GM23338 (cell line): ENCODE results near the gene CFAP97. TPM values are rescaled to one million over a fixed set of nuclear protein-coding genes. Genes with fewer than 3 reads are reported as not detected.

Experiments
- ATAC-seq: fragments of 200-7000 bp; cut with Tn5 transposase; 3 replicates; pipeline ENCODE4 v1.9.1; 2020
- DNase-seq: peaks from one replicate; pipeline ENCODE4 v3.0.0-alpha.2; 2015; ENCODE audit warnings: low spot score
- H2AFZ ChIP-seq: fragments of 200-600 bp; sonication (generic); 2 replicates; pipeline ENCODE4 v1.8.0; 2016; ENCODE audit warnings: antibody characterized with exemption, mild to moderate bottlenecking, moderate library complexity
- H3F3A ChIP-seq: fragments of 200-600 bp; sonication (generic); replicated peaks from 2 replicates; pipeline ENCODE4 v1.8.0; 2017; ENCODE audit warnings: antibody characterized with exemption, mixed run types, low read depth
- H3K27ac ChIP-seq: fragments of 200-600 bp; sonication (generic); 2 replicates; pipeline ENCODE4 v1.6.1; 2016; ENCODE audit warnings: low read depth
- H3K27me3 ChIP-seq: fragments of 200-600 bp; sonication (generic); 2 replicates; pipeline ENCODE4 v1.8.0; 2016; ENCODE audit warnings: mild to moderate bottlenecking, mixed run types, moderate library complexity; ENCODE audit not compliant: insufficient read depth
- H3K36me3 ChIP-seq: fragments of 200-600 bp; sonication (generic); 2 replicates; pipeline ENCODE4 v1.8.0; 2016; ENCODE audit warnings: mild to moderate bottlenecking; ENCODE audit not compliant: insufficient read depth
- H3K4me1 ChIP-seq: fragments of 200-600 bp; sonication (generic); 2 replicates; pipeline ENCODE4 v1.8.0; 2016; ENCODE audit warnings: mild to moderate bottlenecking, moderate library complexity; ENCODE audit not compliant: insufficient read depth
- H3K4me2 ChIP-seq: fragments of 200-600 bp; sonication (generic); 2 replicates; pipeline ENCODE4 v1.7.1; 2017; ENCODE audit warnings: mixed run types
- H3K4me3 ChIP-seq: fragments of 200-600 bp; sonication (generic); 2 replicates; pipeline ENCODE4 v1.6.1; 2016; ENCODE audit warnings: mixed run types
- H3K79me2 ChIP-seq: fragments of 200-600 bp; sonication (generic); replicated peaks from 2 replicates; pipeline ENCODE4 v1.8.0; 2017; ENCODE audit warnings: mild to moderate bottlenecking; ENCODE audit not compliant: insufficient read depth
- H3K9me2 ChIP-seq: fragments of 200-600 bp; sonication (generic); 2 replicates; pipeline ENCODE4 v1.8.0; 2017; ENCODE audit not compliant: insufficient read depth
- H4K20me1 ChIP-seq: fragments of 200-600 bp; sonication (generic); replicated peaks from 2 replicates; pipeline ENCODE4 v1.8.0; 2017; ENCODE audit warnings: mild to moderate bottlenecking; ENCODE audit not compliant: insufficient read depth
- H3K27ac Mint-ChIP-seq: 2 replicates; pipeline ENCODE4 v1.8.0; 2020; ENCODE audit warnings: inconsistent platforms, mild to moderate bottlenecking, moderate library complexity, mixed read lengths
- H3K27me3 Mint-ChIP-seq: 3 replicates; pipeline ENCODE4 v1.8.0; 2022; ENCODE audit warnings: low read depth, mild to moderate bottlenecking, moderate library complexity, mixed read lengths, inconsistent platforms; ENCODE audit not compliant: insufficient read depth, poor library complexity
- H3K36me3 Mint-ChIP-seq: 3 replicates; pipeline ENCODE4 v1.8.0; 2021; ENCODE audit warnings: low read depth, mild to moderate bottlenecking, inconsistent platforms, moderate library complexity, mixed read lengths
- H3K4me1 Mint-ChIP-seq: 3 replicates; pipeline ENCODE4 v1.8.0; 2020; ENCODE audit warnings: mild to moderate bottlenecking, inconsistent platforms, mixed read lengths
- H3K4me3 Mint-ChIP-seq: 3 replicates; pipeline ENCODE4 v1.8.0; 2021; ENCODE audit warnings: moderate library complexity, mild to moderate bottlenecking, inconsistent platforms, mixed read lengths
- H3K9me3 Mint-ChIP-seq: 3 replicates; pipeline ENCODE4 v1.8.0; 2020; ENCODE audit warnings: moderate library complexity, mild to moderate bottlenecking, inconsistent platforms, mixed read lengths
- CREB1 ChIP-seq: fragments of 250-450 bp; sonication (Bioruptor Pico); IDR thresholded peaks from 2 replicates; pipeline ENCODE4 v1.5.0; 2020; ENCODE audit warnings: low read depth, mild to moderate bottlenecking, moderate library complexity
- EZH2 ChIP-seq: fragments of 200-600 bp; sonication (generic); IDR thresholded peaks from one replicate; pipeline ENCODE4 v1.8.0; 2017; ENCODE audit warnings: antibody characterized with exemption, mild to moderate bottlenecking, low read depth; ENCODE audit not compliant: unreplicated experiment
- EZH2phosphoT487 ChIP-seq: fragments of 200-600 bp; sonication (generic); IDR thresholded peaks from one replicate; pipeline ENCODE4 v1.8.1; 2018; ENCODE audit warnings: antibody characterized with exemption; ENCODE audit not compliant: unreplicated experiment
- JUNB ChIP-seq: IDR thresholded peaks from one replicate; pipeline ENCODE4 v1.6.1; 2016; ENCODE audit warnings: antibody characterized with exemption; ENCODE audit not compliant: unreplicated experiment
- NANOG ChIP-seq: IDR thresholded peaks from 2 replicates; pipeline ENCODE4 v1.6.1; 2016; ENCODE audit warnings: antibody characterized with exemption, borderline replicate concordance
- POLR2AphosphoS5 ChIP-seq: IDR thresholded peaks from 2 replicates; pipeline ENCODE4 v1.6.1; 2016; ENCODE audit warnings: antibody characterized with exemption, low read depth
- STAT1 ChIP-seq: IDR thresholded peaks from one replicate; pipeline ENCODE4 v1.6.1; 2016; ENCODE audit warnings: antibody characterized with exemption; ENCODE audit not compliant: unreplicated experiment
- ZNF114 ChIP-seq: fragments of 250-450 bp; sonication (Bioruptor Pico); IDR thresholded peaks from 2 replicates; pipeline ENCODE4 v1.5.0; 2020; ENCODE audit warnings: mild to moderate bottlenecking, moderate library complexity
- ZNF331 ChIP-seq: fragments of 250-450 bp; sonication (Bioruptor Pico); IDR thresholded peaks from 2 replicates; pipeline ENCODE4 v1.5.0; 2020; ENCODE audit warnings: low read depth, mild to moderate bottlenecking, moderate library complexity
- polyA plus RNA-seq: library from polyadenylated mRNA; unstranded; fragments of >200 nt; fragmentation: Nextera tagmentation; extraction: Ambion mirVana; gene quantifications from 2 replicates; pipeline ENCODE4 v1.2.1, GENCODE V29; 2016
- total RNA-seq: library from RNA; depleted of rRNA; stranded (reverse); fragments of >200 nt; shearing (Covaris generic); gene quantifications from 2 replicates; pipeline ENCODE4 v1.2.3, GENCODE V29; 2014
- TF ChIP-seq, protein P1 (sequence below): fragments of 250-450 bp; sonication (Bioruptor Pico); IDR thresholded peaks from 2 replicates; pipeline ENCODE4 v1.5.0; 2020; ENCODE audit warnings: mild to moderate bottlenecking, moderate library complexity
- TF ChIP-seq, protein P2 (sequence below): IDR thresholded peaks from 2 replicates; pipeline ENCODE4 v1.6.1; 2016; ENCODE audit warnings: antibody characterized with exemption
- TF ChIP-seq, protein P3 (sequence below), 2 experiments: fragments of 200-600 bp in 1 of 2; sonication (generic) in 1 of 2; conservative IDR thresholded peaks; 2 replicates each; pipeline versions ENCODE4 v1.5.1 to v1.6.1; 2016 to 2017; ENCODE audit warnings: antibody characterized with exemption in 2 of 2, low read depth in 2 of 2, mild to moderate bottlenecking in 2 of 2, moderate library complexity in 1 of 2
- TF ChIP-seq, protein P4 (sequence below): IDR thresholded peaks from one replicate; pipeline ENCODE4 v1.6.1; 2018; ENCODE audit warnings: antibody characterized with exemption; ENCODE audit not compliant: unreplicated experiment

Gene CFAP97
- total and polyA plus RNA-seq, 2 experiments from 2014 or later = 37.7 to 73.3 TPM

DNA sequence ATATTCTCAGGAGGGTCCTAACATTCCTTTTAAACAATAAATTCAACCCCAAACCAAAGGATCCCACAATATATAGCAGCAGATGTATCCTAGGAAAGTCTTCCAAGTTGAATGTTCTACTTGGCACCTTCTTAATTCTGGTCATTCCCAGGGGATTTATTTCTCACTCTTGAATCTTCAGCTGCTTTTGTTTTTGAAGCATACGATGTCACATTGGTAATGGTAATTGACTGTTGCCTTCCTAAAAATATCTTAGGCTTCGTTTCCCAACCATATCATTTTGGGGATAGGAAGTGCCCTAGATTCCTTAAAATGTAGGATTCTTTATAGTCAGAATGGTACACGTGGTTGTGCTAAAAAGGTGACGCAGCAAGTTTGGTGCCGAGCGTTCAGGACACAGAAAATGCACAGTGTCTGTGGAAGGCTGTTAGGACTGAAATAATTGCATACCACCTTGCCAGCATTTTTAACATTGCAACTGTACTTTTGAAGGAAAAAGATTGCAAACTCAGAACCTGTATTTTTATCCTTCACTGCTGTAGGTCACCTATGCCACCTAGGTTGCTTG lies 13.7 kb upstream of the CFAP97 start:
- Mint-ChIP-seq H3K4me3 (no peak overlapping the region), H3K36me3 (no peaks in the 10 kb centered on the region; the same call in 2 of the 3 replicates), H3K9me3 (no peaks in the 10 kb centered on the region; the same call in 2 of the 3 replicates), H3K27ac (peak overlapping the region; percentile 76), H3K27me3 (peaks cover 2% of the 10 kb centered on the region), H3K4me1 (peaks cover 56% of the 10 kb centered on the region)
- H3K9me2 ChIP-seq = no peaks in the 10 kb centered on the region
- DNase-seq (no peak), ATAC-seq (no peak)
- H3K27me3 ChIP-seq = 0 out of 2 replicates have a peak, but pooled peaks cover 2% of the 10 kb centered on the region
- H4K20me1 ChIP-seq = peaks cover 2% of the 10 kb centered on the region; the same call in 1 of the 2 replicates
- no peak overlapping the region for H3K27ac ChIP-seq
- H2AFZ ChIP-seq = no peak overlapping the region
- TF ChIP-seq ZNF114 (no peak), JUNB (no peak), ZNF331 (CRISPR knock-in tag) (no peak), POLR2AphosphoS5 (no peak), CREB1 (no peak), EZH2 (no peak), EZH2phosphoT487 (no peak), STAT1 (no peak), NANOG (no peak)
- TF ChIP-seq, protein P1, sequence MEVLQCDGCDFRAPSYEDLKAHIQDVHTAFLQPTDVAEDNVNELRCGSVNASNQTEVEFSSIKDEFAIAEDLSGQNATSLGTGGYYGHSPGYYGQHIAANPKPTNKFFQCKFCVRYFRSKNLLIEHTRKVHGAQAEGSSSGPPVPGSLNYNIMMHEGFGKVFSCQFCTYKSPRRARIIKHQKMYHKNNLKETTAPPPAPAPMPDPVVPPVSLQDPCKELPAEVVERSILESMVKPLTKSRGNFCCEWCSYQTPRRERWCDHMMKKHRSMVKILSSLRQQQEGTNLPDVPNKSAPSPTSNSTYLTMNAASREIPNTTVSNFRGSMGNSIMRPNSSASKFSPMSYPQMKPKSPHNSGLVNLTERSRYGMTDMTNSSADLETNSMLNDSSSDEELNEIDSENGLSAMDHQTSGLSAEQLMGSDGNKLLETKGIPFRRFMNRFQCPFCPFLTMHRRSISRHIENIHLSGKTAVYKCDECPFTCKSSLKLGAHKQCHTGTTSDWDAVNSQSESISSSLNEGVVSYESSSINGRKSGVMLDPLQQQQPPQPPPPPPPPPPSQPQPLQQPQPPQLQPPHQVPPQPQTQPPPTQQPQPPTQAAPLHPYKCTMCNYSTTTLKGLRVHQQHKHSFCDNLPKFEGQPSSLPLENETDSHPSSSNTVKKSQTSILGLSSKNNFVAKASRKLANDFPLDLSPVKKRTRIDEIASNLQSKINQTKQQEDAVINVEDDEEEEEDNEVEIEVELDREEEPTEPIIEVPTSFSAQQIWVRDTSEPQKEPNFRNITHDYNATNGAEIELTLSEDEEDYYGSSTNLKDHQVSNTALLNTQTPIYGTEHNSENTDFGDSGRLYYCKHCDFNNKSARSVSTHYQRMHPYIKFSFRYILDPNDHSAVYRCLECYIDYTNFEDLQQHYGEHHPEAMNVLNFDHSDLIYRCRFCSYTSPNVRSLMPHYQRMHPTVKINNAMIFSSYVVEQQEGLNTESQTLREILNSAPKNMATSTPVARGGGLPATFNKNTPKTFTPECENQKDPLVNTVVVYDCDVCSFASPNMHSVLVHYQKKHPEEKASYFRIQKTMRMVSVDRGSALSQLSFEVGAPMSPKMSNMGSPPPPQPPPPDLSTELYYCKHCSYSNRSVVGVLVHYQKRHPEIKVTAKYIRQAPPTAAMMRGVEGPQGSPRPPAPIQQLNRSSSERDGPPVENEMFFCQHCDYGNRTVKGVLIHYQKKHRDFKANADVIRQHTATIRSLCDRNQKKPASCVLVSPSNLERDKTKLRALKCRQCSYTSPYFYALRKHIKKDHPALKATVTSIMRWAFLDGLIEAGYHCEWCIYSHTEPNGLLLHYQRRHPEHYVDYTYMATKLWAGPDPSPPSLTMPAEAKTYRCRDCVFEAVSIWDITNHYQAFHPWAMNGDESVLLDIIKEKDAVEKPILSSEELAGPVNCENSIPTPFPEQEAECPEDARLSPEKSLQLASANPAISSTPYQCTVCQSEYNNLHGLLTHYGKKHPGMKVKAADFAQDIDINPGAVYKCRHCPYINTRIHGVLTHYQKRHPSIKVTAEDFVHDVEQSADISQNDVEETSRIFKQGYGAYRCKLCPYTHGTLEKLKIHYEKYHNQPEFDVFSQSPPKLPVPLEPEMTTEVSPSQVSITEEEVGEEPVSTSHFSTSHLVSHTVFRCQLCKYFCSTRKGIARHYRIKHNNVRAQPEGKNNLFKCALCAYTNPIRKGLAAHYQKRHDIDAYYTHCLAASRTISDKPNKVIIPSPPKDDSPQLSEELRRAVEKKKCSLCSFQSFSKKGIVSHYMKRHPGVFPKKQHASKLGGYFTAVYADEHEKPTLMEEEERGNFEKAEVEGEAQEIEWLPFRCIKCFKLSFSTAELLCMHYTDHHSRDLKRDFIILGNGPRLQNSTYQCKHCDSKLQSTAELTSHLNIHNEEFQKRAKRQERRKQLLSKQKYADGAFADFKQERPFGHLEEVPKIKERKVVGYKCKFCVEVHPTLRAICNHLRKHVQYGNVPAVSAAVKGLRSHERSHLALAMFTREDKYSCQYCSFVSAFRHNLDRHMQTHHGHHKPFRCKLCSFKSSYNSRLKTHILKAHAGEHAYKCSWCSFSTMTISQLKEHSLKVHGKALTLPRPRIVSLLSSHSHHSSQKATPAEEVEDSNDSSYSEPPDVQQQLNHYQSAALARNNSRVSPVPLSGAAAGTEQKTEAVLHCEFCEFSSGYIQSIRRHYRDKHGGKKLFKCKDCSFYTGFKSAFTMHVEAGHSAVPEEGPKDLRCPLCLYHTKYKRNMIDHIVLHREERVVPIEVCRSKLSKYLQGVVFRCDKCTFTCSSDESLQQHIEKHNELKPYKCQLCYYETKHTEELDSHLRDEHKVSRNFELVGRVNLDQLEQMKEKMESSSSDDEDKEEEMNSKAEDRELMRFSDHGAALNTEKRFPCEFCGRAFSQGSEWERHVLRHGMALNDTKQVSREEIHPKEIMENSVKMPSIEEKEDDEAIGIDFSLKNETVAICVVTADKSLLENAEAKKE (CRISPR knock-in tag) = no peak
- TF ChIP-seq, protein P2, sequence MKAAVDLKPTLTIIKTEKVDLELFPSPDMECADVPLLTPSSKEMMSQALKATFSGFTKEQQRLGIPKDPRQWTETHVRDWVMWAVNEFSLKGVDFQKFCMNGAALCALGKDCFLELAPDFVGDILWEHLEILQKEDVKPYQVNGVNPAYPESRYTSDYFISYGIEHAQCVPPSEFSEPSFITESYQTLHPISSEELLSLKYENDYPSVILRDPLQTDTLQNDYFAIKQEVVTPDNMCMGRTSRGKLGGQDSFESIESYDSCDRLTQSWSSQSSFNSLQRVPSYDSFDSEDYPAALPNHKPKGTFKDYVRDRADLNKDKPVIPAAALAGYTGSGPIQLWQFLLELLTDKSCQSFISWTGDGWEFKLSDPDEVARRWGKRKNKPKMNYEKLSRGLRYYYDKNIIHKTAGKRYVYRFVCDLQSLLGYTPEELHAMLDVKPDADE = no peak
- TF ChIP-seq, protein P3, sequence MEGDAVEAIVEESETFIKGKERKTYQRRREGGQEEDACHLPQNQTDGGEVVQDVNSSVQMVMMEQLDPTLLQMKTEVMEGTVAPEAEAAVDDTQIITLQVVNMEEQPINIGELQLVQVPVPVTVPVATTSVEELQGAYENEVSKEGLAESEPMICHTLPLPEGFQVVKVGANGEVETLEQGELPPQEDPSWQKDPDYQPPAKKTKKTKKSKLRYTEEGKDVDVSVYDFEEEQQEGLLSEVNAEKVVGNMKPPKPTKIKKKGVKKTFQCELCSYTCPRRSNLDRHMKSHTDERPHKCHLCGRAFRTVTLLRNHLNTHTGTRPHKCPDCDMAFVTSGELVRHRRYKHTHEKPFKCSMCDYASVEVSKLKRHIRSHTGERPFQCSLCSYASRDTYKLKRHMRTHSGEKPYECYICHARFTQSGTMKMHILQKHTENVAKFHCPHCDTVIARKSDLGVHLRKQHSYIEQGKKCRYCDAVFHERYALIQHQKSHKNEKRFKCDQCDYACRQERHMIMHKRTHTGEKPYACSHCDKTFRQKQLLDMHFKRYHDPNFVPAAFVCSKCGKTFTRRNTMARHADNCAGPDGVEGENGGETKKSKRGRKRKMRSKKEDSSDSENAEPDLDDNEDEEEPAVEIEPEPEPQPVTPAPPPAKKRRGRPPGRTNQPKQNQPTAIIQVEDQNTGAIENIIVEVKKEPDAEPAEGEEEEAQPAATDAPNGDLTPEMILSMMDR (conservative IDR thresholded peaks at IDR 0.05; ENCODE audit: low read depth in 2 of 2) = no peak
- TF ChIP-seq, protein P4, sequence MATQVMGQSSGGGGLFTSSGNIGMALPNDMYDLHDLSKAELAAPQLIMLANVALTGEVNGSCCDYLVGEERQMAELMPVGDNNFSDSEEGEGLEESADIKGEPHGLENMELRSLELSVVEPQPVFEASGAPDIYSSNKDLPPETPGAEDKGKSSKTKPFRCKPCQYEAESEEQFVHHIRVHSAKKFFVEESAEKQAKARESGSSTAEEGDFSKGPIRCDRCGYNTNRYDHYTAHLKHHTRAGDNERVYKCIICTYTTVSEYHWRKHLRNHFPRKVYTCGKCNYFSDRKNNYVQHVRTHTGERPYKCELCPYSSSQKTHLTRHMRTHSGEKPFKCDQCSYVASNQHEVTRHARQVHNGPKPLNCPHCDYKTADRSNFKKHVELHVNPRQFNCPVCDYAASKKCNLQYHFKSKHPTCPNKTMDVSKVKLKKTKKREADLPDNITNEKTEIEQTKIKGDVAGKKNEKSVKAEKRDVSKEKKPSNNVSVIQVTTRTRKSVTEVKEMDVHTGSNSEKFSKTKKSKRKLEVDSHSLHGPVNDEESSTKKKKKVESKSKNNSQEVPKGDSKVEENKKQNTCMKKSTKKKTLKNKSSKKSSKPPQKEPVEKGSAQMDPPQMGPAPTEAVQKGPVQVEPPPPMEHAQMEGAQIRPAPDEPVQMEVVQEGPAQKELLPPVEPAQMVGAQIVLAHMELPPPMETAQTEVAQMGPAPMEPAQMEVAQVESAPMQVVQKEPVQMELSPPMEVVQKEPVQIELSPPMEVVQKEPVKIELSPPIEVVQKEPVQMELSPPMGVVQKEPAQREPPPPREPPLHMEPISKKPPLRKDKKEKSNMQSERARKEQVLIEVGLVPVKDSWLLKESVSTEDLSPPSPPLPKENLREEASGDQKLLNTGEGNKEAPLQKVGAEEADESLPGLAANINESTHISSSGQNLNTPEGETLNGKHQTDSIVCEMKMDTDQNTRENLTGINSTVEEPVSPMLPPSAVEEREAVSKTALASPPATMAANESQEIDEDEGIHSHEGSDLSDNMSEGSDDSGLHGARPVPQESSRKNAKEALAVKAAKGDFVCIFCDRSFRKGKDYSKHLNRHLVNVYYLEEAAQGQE = no peak
- no peak overlapping the region for H3K4me3 ChIP-seq
- H3F3A ChIP-seq = no peaks in the 10 kb centered on the region
- H3K36me3 ChIP-seq = no peaks in the 10 kb centered on the region
- H3K4me1 ChIP-seq = peaks cover 51% of the 10 kb centered on the region
- peaks cover 82% of the 10 kb centered on the region for H3K79me2 ChIP-seq
- no peak overlapping the region for H3K4me2 ChIP-seq
